ENCODE results near the gene EFL1.

The EFL1 gene

GRCh38 chr15:82183121-82184031 lies 79.2 kb downstream of the EFL1 start:
- no peak for TF ChIP-seq GATA3 (IDR thresholded peaks at IDR 0.05; ENCODE audit: low read depth, low read length)
- TF ChIP-seq GATA2 (IDR thresholded peaks at IDR 0.05; ENCODE audit: low read depth, low read length) = no peak

DNA sequence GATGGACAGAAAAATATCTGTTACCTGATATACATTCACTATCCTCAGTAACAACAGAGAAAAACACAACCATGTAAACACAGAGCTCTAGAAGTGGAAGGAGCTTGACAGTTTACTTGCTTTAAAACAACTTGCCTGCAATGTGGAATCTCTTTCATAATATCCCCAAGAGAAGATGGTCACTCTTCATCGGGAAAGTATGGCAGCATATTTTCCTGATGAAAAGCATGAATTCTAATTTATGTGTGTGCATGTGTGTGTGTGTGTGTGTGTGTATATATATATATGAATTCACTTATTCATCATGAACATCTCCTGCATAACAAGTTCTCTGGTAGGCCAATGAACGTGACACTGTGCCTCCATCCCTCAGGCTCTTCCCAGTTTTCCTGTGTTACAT lies 81.2 kb downstream of the EFL1 start:
- no peak for TF ChIP-seq GATA3 (IDR thresholded peaks at IDR 0.05; ENCODE audit: low read depth, low read length)
- no peak for TF ChIP-seq GATA2 (IDR thresholded peaks at IDR 0.05; ENCODE audit: low read depth, low read length)

DNA sequence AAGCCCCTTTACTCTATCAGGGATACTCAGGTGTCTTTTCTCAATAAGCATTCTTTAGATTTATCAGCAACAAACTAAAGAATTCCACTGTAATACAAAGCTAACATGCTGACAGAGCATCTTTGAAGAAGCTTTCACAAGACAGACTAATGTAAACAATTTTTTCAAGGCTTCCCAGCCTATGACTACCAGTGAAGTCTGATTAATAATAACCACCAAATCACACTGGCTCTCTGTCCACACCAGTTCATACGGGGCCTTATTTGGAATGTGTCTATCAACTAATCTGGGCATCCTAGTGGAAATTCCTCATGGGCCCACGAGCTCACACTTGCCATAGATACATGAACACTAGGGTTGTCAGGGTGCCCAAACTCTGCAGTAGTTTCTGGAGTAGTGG lies 84.5 kb downstream of the EFL1 start:
- TF ChIP-seq GATA2 (IDR thresholded peaks at IDR 0.05; ENCODE audit: low read depth, low read length) (no peak), GATA3 (IDR thresholded peaks at IDR 0.05; ENCODE audit: low read depth, low read length) (no peak)

- TF ChIP-seq GATA3 (IDR thresholded peaks at IDR 0.05; ENCODE audit: low read depth, low read length) = no peak
- TF ChIP-seq GATA2 (IDR thresholded peaks at IDR 0.05; ENCODE audit: low read depth, low read length) = no peak
Measured at GRCh38 chr15:82177291-82178010, 85.1 kb downstream of the EFL1 start.

- TF ChIP-seq GATA2 (IDR thresholded peaks at IDR 0.05; ENCODE audit: low read depth, low read length) (no peak), GATA3 (IDR thresholded peaks at IDR 0.05; ENCODE audit: low read depth, low read length) (no peak)
Measured at GRCh38 chr15:82176542-82176941, 86.0 kb downstream of the EFL1 start.

DNA sequence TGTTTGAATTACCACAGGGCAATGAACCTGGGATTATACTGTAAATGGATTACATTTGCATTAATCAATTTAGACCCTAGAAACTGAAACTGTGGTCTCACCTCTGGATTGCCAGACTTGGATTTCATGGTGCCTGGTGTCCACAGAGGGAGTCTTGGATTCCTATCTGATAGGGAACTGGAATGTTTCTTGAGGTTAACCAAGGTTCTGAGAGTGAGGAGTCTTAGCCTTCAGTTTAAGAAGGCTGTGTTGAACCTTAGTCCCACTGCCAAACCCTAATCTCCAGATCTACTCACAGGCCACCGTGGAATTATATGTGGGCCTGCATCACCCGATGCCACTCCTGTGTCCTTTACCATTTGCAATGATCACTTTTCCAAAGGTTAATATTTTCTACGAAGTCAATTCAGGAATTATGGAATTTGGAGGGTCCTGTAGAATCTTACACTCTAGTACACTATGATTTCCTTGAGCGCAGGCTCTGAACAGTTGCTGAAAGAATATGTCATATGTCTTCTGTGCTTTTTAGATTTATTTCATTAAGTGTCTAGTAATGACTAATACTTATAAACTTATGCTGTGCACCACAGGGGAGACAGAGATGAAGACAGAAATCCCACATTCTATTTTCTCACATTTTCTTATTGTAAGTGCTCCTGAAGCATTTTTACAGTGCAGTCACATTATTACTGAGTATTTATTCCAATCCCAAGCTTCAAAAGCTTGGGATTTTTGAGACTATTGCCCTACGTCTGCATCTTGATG lies 87.9 kb downstream of the EFL1 start:
- TF ChIP-seq GATA2 (IDR thresholded peaks at IDR 0.05; ENCODE audit: low read depth, low read length) = 0 out of 2 replicates have a peak, but pooled peaks have one; percentile 12
- no peak for TF ChIP-seq GATA3 (IDR thresholded peaks at IDR 0.05; ENCODE audit: low read depth, low read length)

GRCh38 chr15:82173108-82173507 lies 89.4 kb downstream of the EFL1 start:
- TF ChIP-seq GATA3 (IDR thresholded peaks at IDR 0.05; ENCODE audit: low read depth, low read length) = no peak
- TF ChIP-seq GATA2 (IDR thresholded peaks at IDR 0.05; ENCODE audit: low read depth, low read length) = no peak

DNA sequence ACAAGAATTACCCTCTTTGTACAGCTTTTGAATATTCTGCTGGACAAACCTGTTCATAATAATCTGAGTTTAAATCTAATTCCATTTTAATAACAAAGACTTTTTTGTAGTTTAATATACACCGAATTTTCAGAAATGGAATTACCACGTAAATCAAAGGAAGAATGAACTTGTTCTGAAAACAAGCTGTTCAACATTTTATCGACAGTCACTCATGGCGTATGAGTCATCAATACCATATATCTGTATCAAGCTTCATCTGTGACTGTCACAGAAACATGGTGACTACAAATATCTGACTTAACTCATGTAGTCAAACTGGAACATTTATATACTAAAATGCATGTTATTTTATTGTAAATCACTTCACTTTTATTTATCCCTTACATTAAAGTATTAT lies 90.0 kb downstream of the EFL1 start:
- no peak for TF ChIP-seq GATA2 (IDR thresholded peaks at IDR 0.05; ENCODE audit: low read depth, low read length)
- no peak for TF ChIP-seq GATA3 (IDR thresholded peaks at IDR 0.05; ENCODE audit: low read depth, low read length)

- no peak for TF ChIP-seq GATA3 (IDR thresholded peaks at IDR 0.05; ENCODE audit: low read depth, low read length)
- no peak for TF ChIP-seq GATA2 (IDR thresholded peaks at IDR 0.05; ENCODE audit: low read depth, low read length)
Measured at GRCh38 chr15:82168757-82169156, 93.8 kb downstream of the EFL1 start.

- TF ChIP-seq GATA3 (IDR thresholded peaks at IDR 0.05; ENCODE audit: low read depth, low read length) (no peak), GATA2 (IDR thresholded peaks at IDR 0.05; ENCODE audit: low read depth, low read length) (no peak)
Measured at GRCh38 chr15:82168296-82168695, 94.2 kb downstream of the EFL1 start.

GRCh38 chr15:82165948-82166376 lies 96.6 kb downstream of the EFL1 start:
- TF ChIP-seq GATA2 (IDR thresholded peaks at IDR 0.05; ENCODE audit: low read depth, low read length) = peak; percentile 58; the same call in 1 of the 2 replicates
- peak; percentile 83 for TF ChIP-seq GATA3 (IDR thresholded peaks at IDR 0.05; ENCODE audit: low read depth, low read length)

DNA sequence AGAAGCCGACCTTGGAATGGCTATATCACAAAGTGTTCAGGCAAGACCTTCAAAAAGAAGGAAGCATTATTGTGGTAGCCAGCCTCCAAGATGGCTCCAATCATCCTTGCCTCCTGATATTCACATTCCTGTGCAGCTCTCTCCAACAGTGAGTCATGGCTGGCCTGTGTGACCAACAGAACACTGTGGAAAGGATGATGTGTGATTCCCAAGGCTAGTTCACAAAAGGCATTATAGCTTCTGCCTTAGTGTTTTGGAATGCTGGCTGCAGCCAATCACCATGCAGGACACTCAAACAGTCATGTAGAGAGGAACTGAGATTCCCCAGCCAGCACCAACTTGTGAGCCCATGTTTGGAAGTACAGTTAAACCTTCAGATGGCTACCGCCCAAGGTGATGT lies 102.6 kb downstream of the EFL1 start:
- TF ChIP-seq GATA2 (IDR thresholded peaks at IDR 0.05; ENCODE audit: low read depth, low read length) (no peak), GATA3 (IDR thresholded peaks at IDR 0.05; ENCODE audit: low read depth, low read length) (no peak)

- no peak for TF ChIP-seq GATA2 (IDR thresholded peaks at IDR 0.05; ENCODE audit: low read depth, low read length)
- no peak for TF ChIP-seq GATA3 (IDR thresholded peaks at IDR 0.05; ENCODE audit: low read depth, low read length)
Measured at GRCh38 chr15:82158811-82159210, 103.7 kb downstream of the EFL1 start.

DNA sequence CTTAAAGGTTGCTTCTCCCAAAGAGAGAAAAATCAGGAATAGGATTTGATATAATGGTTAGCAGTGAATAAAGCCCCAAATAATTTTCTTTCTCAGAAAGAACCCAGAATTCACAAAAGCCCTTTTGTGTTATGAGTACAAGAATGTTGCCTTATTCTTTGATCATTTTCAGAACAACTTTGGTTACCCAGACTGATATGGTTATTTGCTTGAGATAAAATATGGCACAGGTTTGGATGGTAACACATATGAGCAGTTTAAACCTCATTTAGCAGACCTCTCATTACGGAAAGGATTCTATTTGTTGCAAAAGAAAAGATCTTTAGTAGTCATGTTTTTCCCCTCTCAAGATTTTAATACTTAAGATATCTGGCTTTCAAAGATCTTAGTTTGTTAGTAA lies 111.9 kb downstream of the EFL1 start:
- TF ChIP-seq GATA2 (IDR thresholded peaks at IDR 0.05; ENCODE audit: low read depth, low read length) (no peak), GATA3 (IDR thresholded peaks at IDR 0.05; ENCODE audit: low read depth, low read length) (no peak)
